Hepatocyte (in vitro differentiated cells): ENCODE results near the gene ITPR3.

Experiments used
- CTCF ChIP-seq: fragments of 200-600 bp; sonication (generic); IDR thresholded peaks from 2 replicates; pipeline ENCODE4 v1.5.1; 2016; ENCODE audit warnings: antibody characterized with exemption, mild to moderate bottlenecking; ENCODE audit not compliant: poor library complexity
- EZH2 ChIP-seq: fragments of 200-600 bp; sonication (generic); IDR thresholded peaks from 2 replicates; pipeline ENCODE4 v1.6.1; 2016; ENCODE audit warnings: antibody characterized with exemption, mild to moderate bottlenecking, borderline replicate concordance
- EZH2phosphoT487 ChIP-seq: fragments of 200-600 bp; sonication (generic); IDR thresholded peaks from one replicate; pipeline ENCODE4 v1.6.1; 2018; ENCODE audit warnings: antibody characterized with exemption, mild to moderate bottlenecking, low read depth, moderate library complexity; ENCODE audit not compliant: unreplicated experiment, severe bottlenecking

- no peak for TF ChIP-seq CTCF
- no peak for TF ChIP-seq EZH2
- TF ChIP-seq EZH2phosphoT487 = no peak
Measured at GRCh38 chr6:33642897-33643296, 21.8 kb downstream of the ITPR3 start.
